ENCODE results near the gene STK17A. TPM values are rescaled to one million over a fixed set of nuclear protein-coding genes. Genes with fewer than 3 reads are reported as not detected.
"Not testable (repeated sequence)": the region's sequence is repeated elsewhere in the genome, so short reads cannot be mapped to it uniquely, and the experiment has no call there.

Gene STK17A
- total and polyA plus RNA-seq, 2 donors from 2014 or later = 12.8 to 15.5 TPM

GRCh38 chr7:43592326-43592725 is 9.4 kb downstream of the STK17A start:
- no peaks in the 10 kb centered on the region for H3K27me3 ChIP-seq (ENCODE audit: control insufficient read depth, insufficient read depth, low read length)
- no peak overlapping the region for H3K9ac ChIP-seq (ENCODE audit: low read length in 3 of 3)
- no peak overlapping the region for H3K4me3 ChIP-seq (ENCODE audit: low read length in 3 of 3)
- intact Hi-C loops (cut with DNase I) = no loop called here
- no peaks in the 10 kb centered on the region for H3K36me3 ChIP-seq (ENCODE audit: control insufficient read depth in 2 of 3, insufficient read depth in 3 of 3, low read length in 3 of 3)
- DNase-seq (no peak), FAIRE-seq (no peak)
- TF ChIP-seq CTCF (IDR thresholded peaks at IDR 0.05; ENCODE audit: borderline replicate concordance, extremely low read depth, insufficient read depth) = no peak
- H3K4me1 ChIP-seq (ENCODE audit: control insufficient read depth in 2 of 3, insufficient read depth in 2 of 3, low read depth in 1 of 3, low read length in 3 of 3) = peaks cover 0 to 2% (median 0%) of the 10 kb centered on the region in 3 donors
- H3K27ac ChIP-seq (ENCODE audit: low read depth in 2 of 2, low read length in 2 of 2) = no peak overlapping the region
- H3K9me3 ChIP-seq (ENCODE audit: control insufficient read depth in 2 of 3, insufficient read depth in 1 of 3, low read length in 3 of 3) = no peaks in the 10 kb centered on the region

- H3K4me1 ChIP-seq (ENCODE audit: control insufficient read depth in 2 of 3, insufficient read depth in 2 of 3, low read depth in 1 of 3, low read length in 3 of 3) = peaks cover 0 to 2% (median 0%) of the 10 kb centered on the region in 3 donors
- intact Hi-C loops (cut with DNase I) = no loop called here
- FAIRE-seq = no peak
Measured at GRCh38 chr7:43593010-43593409, 10.1 kb downstream of the STK17A start.

DNA sequence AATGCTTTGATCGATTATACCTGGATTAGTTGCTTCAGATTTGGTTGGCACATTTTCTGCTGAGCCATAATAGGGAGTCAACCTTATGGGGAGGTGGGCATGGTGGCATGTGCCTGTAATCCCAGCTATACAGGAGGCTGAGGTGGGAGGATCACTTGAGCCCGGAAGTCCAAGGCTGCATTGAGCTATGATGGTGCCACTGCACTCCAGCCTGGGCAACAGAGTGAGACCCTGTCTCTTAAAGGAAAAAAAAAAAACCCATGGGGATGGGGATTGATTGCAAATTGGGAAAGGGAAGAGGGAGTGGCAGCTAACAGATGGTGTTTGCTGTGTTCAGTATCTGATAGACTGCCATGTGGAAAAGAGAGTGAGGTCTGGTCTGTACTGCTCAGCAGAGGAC is 11.1 kb downstream of the STK17A start:
- no peak overlapping the region for H3K27ac ChIP-seq (ENCODE audit: low read depth in 2 of 2, low read length in 2 of 2)
- H3K4me3 ChIP-seq (ENCODE audit: low read length in 3 of 3) = no peak overlapping the region
- no peak for TF ChIP-seq CTCF (IDR thresholded peaks at IDR 0.05; ENCODE audit: borderline replicate concordance, extremely low read depth, insufficient read depth)
- DNase-seq = no peak
- H3K9ac ChIP-seq (ENCODE audit: low read length in 3 of 3) = no peak overlapping the region
- H3K9me3 ChIP-seq (ENCODE audit: control insufficient read depth in 2 of 3, insufficient read depth in 1 of 3, low read length in 3 of 3) = no peaks in the 10 kb centered on the region
- FAIRE-seq = no peak
- H3K36me3 ChIP-seq (ENCODE audit: control insufficient read depth in 2 of 3, insufficient read depth in 3 of 3, low read length in 3 of 3) = no peaks in the 10 kb centered on the region
- peaks cover 0 to 2% (median 0%) of the 10 kb centered on the region in 3 donors for H3K4me1 ChIP-seq (ENCODE audit: control insufficient read depth in 2 of 3, insufficient read depth in 2 of 3, low read depth in 1 of 3, low read length in 3 of 3)
- intact Hi-C loops (cut with DNase I) = no loop called here
- H3K27me3 ChIP-seq (ENCODE audit: control insufficient read depth, insufficient read depth, low read length) = no peaks in the 10 kb centered on the region

More at GRCh38 chr7:43593010-43593409, 10.1 kb downstream of the STK17A start:
- no peaks in the 10 kb centered on the region for H3K27me3 ChIP-seq (ENCODE audit: control insufficient read depth, insufficient read depth, low read length)
- no peak overlapping the region for H3K4me3 ChIP-seq (ENCODE audit: low read length in 3 of 3)
- H3K9ac ChIP-seq (ENCODE audit: low read length in 3 of 3) = no peak overlapping the region
- no peaks in the 10 kb centered on the region for H3K9me3 ChIP-seq (ENCODE audit: control insufficient read depth in 2 of 3, insufficient read depth in 1 of 3, low read length in 3 of 3)
- no peak overlapping the region for H3K27ac ChIP-seq (ENCODE audit: low read depth in 2 of 2, low read length in 2 of 2)
- no peak for DNase-seq
- no peaks in the 10 kb centered on the region for H3K36me3 ChIP-seq (ENCODE audit: control insufficient read depth in 2 of 3, insufficient read depth in 3 of 3, low read length in 3 of 3)
- no peak for TF ChIP-seq CTCF (IDR thresholded peaks at IDR 0.05; ENCODE audit: borderline replicate concordance, extremely low read depth, insufficient read depth)

- DNase-seq; intact Hi-C loops (cut with DNase I); H3K36me3 ChIP-seq (ENCODE audit: control insufficient read depth in 2 of 3, insufficient read depth in 3 of 3, low read length in 3 of 3); H3K27me3 ChIP-seq (ENCODE audit: control insufficient read depth, insufficient read depth, low read length); FAIRE-seq; H3K4me1 ChIP-seq (ENCODE audit: control insufficient read depth in 2 of 3, insufficient read depth in 2 of 3, low read depth in 1 of 3, low read length in 3 of 3); H3K9ac ChIP-seq (ENCODE audit: low read length in 3 of 3); H3K4me3 ChIP-seq (ENCODE audit: low read length in 3 of 3); H3K9me3 ChIP-seq (ENCODE audit: control insufficient read depth in 2 of 3, insufficient read depth in 1 of 3, low read length in 3 of 3); H3K27ac ChIP-seq (ENCODE audit: low read depth in 2 of 2, low read length in 2 of 2): not testable (repeated sequence)
Measured at GRCh38 chr7:43596426-43596825, 13.5 kb downstream of the STK17A start.
